ENCODE measurements around the gene CYP17A1.
"Not testable (repeated sequence)": the region's sequence is repeated elsewhere in the genome, so short reads cannot be mapped to it uniquely, and the experiment has no call there.

The CYP17A1 gene

GRCh38 chr10:102837230-102837721, at the start of gene CYP17A1:
Gene CYP17A1 (minus strand): TSS chr10:102837413. CDS start chr10:102837361, 52 bp downstream.
- no peak for DNase-seq

- DNase-seq: no peak
Observed at GRCh38 chr10:102880256-102880655, 43.0 kb upstream of the CYP17A1 start.

- DNase-seq: no peak
Observed at GRCh38 chr10:102878629-102879028, 41.4 kb upstream of the CYP17A1 start.

- no peak for DNase-seq
Observed at GRCh38 chr10:102876747-102877153, 39.5 kb upstream of the CYP17A1 start.

- DNase-seq: no peak
Observed at GRCh38 chr10:102872163-102872562, 35.0 kb upstream of the CYP17A1 start.

- no peak for DNase-seq
Observed at GRCh38 chr10:102870221-102870620, 33.0 kb upstream of the CYP17A1 start.

GRCh38 chr10:102869258-102870198, 32.3 kb upstream of the CYP17A1 start, which contains the start of gene AS3MT:
Gene AS3MT (plus strand): TSS chr10:102869470. CDS start chr10:102869593, 123 bp downstream.
- DNase-seq: no peak

GRCh38 chr10:102868911-102869257, 31.7 kb upstream of the CYP17A1 start:
- DNase-seq: no peak

- DNase-seq: no peak
Observed at GRCh38 chr10:102865620-102866019, 28.4 kb upstream of the CYP17A1 start.

- no peak for DNase-seq
Observed at GRCh38 chr10:102863660-102864059, 26.4 kb upstream of the CYP17A1 start.

- DNase-seq: no peak
Observed at GRCh38 chr10:102859911-102860310, 22.7 kb upstream of the CYP17A1 start.

- no peak for DNase-seq
Observed at GRCh38 chr10:102856758-102857424, 19.7 kb upstream of the CYP17A1 start.

GRCh38 chr10:102855731-102856436, 18.7 kb upstream of the CYP17A1 start:
- not testable (repeated sequence) for DNase-seq

- DNase-seq: not testable (repeated sequence)
Observed at GRCh38 chr10:102853237-102853636, 16.0 kb upstream of the CYP17A1 start.

- no peak for DNase-seq
Observed at GRCh38 chr10:102850025-102850518, 12.9 kb upstream of the CYP17A1 start.

GRCh38 chr10:102845352-102845902, 8.2 kb upstream of the CYP17A1 start:
- DNase-seq: no peak

- not testable (repeated sequence) for DNase-seq
Observed at GRCh38 chr10:102844190-102844776, 7.1 kb upstream of the CYP17A1 start.

- not testable (repeated sequence) for DNase-seq
Observed at GRCh38 chr10:102843139-102843538, 5.9 kb upstream of the CYP17A1 start.

GRCh38 chr10:102841827-102842345, 4.7 kb upstream of the CYP17A1 start:
- DNase-seq: no peak

- not testable (repeated sequence) for DNase-seq
Observed at GRCh38 chr10:102838276-102838927, 1.2 kb upstream of the CYP17A1 start.

GRCh38 chr10:102835007-102835482, 2.2 kb downstream of the CYP17A1 start:
- DNase-seq: no peak
